Upper lobe of left lung (tissue), 4 donors: Measurements from ENCODE around the gene NME3.

Source experiments
- EP300 ChIP-seq, 4 donors: sonication (generic); formaldehyde crosslinking; IDR thresholded peaks; one replicate each; pipeline ENCODE4 v1.5.1; 2017; ENCODE audit warnings: antibody characterized with exemption in 4 of 4, control low read depth in 2 of 4
- POLR2A ChIP-seq, 4 donors: fragments of 450-650 bp; IDR thresholded peaks; one replicate each; pipeline ENCODE4 v1.5.1; 2016 to 2017; ENCODE audit warnings: antibody characterized with exemption in 4 of 4, mild to moderate bottlenecking in 2 of 4
- POLR2AphosphoS5 ChIP-seq, 2 donors: sonication (generic); formaldehyde crosslinking; IDR thresholded peaks; one replicate each; pipeline ENCODE4 v1.5.1; 2017; ENCODE audit warnings: antibody characterized with exemption in 2 of 2

DNA sequence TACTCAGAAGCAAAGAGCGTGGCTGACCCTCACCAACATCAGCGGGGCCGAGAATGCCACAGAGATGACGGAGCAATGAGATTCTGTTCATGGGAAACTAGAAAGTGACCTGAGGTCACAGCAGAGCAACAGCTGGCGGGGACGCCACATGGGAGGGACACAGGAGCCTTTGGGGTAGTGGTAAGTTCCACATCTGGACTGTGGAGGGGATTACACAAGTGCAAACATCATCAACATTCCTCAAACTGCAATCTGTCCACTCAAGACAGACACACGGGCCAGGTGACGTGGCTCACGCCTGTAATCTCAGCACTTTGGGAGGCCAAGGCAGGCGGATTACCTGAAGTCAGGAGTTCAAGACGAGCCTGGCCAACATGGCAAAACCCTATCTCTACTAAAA lies 44.1 kb upstream of the NME3 start:
- TF ChIP-seq POLR2A (IDR thresholded peaks at IDR 0.05) = no peak
- TF ChIP-seq POLR2AphosphoS5 (IDR thresholded peaks at IDR 0.05) = no peak
- no peak for TF ChIP-seq EP300 (IDR thresholded peaks at IDR 0.05)
